Measurements from ENCODE around the gene ICA1.
"Not testable (repeated sequence)": the region's sequence is repeated elsewhere in the genome, so short reads cannot be mapped to it uniquely, and the experiment has no call there.

The ICA1 gene

DNA sequence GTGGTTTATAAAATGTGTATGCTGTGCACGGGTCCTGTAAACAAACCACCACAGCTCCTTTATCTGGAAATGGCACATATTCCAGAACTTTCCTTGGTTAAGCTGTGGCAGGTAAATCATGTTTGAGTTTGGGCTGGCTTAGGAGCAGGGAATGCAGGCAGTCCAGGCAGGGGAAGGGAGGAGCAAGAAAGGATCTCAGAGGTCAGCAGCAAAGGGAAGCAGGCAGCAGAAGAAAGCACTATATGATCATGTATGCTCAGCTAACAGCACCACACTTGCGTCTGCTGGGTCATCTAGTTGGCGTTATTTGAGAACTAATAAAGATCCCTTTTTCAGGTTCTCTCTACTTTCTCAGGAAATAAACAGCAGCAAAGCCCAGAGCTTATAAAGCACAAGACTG, 7.8 kb downstream of the ICA1 start:
- no peak for DNase-seq (ENCODE audit: low read depth)
- TF ChIP-seq, protein P1, sequence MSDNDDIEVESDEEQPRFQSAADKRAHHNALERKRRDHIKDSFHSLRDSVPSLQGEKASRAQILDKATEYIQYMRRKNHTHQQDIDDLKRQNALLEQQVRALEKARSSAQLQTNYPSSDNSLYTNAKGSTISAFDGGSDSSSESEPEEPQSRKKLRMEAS (IDR thresholded peaks at IDR 0.05; ENCODE audit: low read depth, low read length), result no peak
- TF ChIP-seq MYC (IDR thresholded peaks at IDR 0.05; ENCODE audit: low read depth, low read length), result no peak
- TF ChIP-seq, protein P2, sequence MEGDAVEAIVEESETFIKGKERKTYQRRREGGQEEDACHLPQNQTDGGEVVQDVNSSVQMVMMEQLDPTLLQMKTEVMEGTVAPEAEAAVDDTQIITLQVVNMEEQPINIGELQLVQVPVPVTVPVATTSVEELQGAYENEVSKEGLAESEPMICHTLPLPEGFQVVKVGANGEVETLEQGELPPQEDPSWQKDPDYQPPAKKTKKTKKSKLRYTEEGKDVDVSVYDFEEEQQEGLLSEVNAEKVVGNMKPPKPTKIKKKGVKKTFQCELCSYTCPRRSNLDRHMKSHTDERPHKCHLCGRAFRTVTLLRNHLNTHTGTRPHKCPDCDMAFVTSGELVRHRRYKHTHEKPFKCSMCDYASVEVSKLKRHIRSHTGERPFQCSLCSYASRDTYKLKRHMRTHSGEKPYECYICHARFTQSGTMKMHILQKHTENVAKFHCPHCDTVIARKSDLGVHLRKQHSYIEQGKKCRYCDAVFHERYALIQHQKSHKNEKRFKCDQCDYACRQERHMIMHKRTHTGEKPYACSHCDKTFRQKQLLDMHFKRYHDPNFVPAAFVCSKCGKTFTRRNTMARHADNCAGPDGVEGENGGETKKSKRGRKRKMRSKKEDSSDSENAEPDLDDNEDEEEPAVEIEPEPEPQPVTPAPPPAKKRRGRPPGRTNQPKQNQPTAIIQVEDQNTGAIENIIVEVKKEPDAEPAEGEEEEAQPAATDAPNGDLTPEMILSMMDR (IDR thresholded peaks at IDR 0.05; ENCODE audit: low read depth, low read length), result no peak
- no peak for TF ChIP-seq POLR2A (IDR thresholded peaks at IDR 0.05; ENCODE audit: extremely low read depth, insufficient read length)

DNA sequence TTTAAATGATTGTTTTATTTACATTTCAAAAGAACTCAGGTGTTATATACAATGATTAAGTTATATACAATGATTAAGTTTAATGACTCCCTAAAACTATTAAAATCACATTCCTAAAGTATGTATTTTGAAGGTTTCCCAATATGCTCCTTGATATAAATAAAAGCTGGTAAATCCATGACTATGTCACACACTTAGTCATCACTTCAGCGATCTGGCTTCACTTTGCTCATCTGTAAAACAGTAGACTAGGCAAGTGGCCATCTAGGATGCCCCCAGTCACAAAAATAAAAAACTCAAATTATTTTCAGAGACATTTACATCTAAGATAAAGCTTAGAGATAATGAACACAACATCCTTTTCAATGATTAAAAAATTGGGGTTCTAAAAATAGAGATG, 10.8 kb downstream of the ICA1 start:
- TF ChIP-seq MYC (IDR thresholded peaks at IDR 0.05; ENCODE audit: low read depth, low read length), result no peak
- TF ChIP-seq, protein P1 (IDR thresholded peaks at IDR 0.05; ENCODE audit: low read depth, low read length), result no peak
- TF ChIP-seq, protein P2 (IDR thresholded peaks at IDR 0.05; ENCODE audit: low read depth, low read length), result no peak
- TF ChIP-seq POLR2A (IDR thresholded peaks at IDR 0.05; ENCODE audit: extremely low read depth, insufficient read length), result no peak
- no peak overlapping the region for H3K4me3 ChIP-seq (ENCODE audit: low read depth, low read length)
- DNase-seq (ENCODE audit: low read depth), result no peak

More for the DNA sequence above, 7.8 kb downstream of the ICA1 start:
- no peak overlapping the region for H3K4me3 ChIP-seq (ENCODE audit: low read depth, low read length)

DNA sequence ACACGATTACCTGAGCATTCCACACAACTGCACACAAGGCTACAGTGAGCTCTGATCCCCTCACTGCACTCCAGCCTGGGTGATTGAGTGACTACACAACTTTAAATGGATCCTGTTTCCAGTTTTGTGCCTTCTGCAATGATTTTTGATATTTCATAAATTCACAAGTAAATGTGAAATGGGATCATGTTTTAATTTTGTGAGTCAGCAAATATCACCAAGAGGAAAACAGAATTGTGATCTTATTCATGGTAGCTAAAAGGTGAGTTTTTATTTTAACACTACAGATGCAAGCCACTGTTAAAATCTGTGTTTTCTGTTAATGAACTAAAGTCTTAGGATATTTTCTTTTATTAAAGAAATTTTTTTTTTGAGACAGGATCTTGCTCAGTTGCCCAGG, 11.4 kb downstream of the ICA1 start:
- TF ChIP-seq, protein P1 (IDR thresholded peaks at IDR 0.05; ENCODE audit: low read depth, low read length), result no peak
- TF ChIP-seq, protein P2 (IDR thresholded peaks at IDR 0.05; ENCODE audit: low read depth, low read length), result no peak
- TF ChIP-seq MYC (IDR thresholded peaks at IDR 0.05; ENCODE audit: low read depth, low read length) (no peak), POLR2A (IDR thresholded peaks at IDR 0.05; ENCODE audit: extremely low read depth, insufficient read length) (no peak)

DNA sequence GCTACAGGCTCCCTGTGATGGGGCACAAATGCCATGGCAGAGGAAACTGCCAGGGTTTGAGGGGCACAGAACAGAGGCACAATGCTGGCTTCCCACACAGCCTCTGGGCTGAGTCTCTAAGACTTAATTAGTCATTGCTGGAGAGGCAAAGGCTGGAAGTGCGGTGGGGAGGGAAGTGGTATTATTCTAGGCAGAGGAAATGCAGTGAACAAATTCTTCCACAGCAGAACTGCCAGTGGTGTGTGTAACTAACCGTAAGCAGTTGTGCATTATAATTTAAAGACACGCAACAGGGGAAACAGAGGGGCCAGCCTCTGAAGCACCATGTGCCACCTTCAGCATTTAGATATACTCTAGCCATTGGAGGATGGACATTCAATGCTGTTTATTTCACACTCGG, 12.8 kb downstream of the ICA1 start:
- TF ChIP-seq POLR2A (IDR thresholded peaks at IDR 0.05; ENCODE audit: extremely low read depth, insufficient read length), result no peak
- TF ChIP-seq, protein P1 (IDR thresholded peaks at IDR 0.05; ENCODE audit: low read depth, low read length), result no peak
- no peak for TF ChIP-seq MYC (IDR thresholded peaks at IDR 0.05; ENCODE audit: low read depth, low read length)
- TF ChIP-seq, protein P2 (IDR thresholded peaks at IDR 0.05; ENCODE audit: low read depth, low read length), result no peak

More for the DNA sequence above, 11.4 kb downstream of the ICA1 start:
- DNase-seq (ENCODE audit: low read depth), result no peak
- no peak overlapping the region for H3K4me3 ChIP-seq (ENCODE audit: low read depth, low read length)

DNA sequence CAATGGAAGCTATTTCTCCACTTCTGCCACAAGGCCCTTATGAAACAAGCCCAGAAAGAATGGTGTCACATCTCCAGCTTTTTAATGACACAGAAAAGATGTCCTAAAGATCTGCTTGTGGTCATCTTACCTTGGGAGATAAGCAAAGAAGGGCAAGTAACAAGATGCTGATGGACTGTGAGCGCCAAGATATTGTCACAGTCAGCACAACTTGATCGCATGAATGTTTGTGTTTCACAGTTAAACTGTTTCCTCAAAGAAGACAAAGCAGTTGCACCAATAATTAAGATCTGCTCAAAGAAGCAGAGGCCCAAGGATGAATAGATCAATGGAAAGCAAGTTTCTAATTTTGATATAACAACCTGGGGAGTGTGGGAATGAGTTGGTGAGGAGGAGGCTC, 15.9 kb downstream of the ICA1 start:
- TF ChIP-seq, protein P1 (IDR thresholded peaks at IDR 0.05; ENCODE audit: low read depth, low read length), result no peak
- TF ChIP-seq, protein P2 (IDR thresholded peaks at IDR 0.05; ENCODE audit: low read depth, low read length), result no peak
- TF ChIP-seq POLR2A (IDR thresholded peaks at IDR 0.05; ENCODE audit: extremely low read depth, insufficient read length), result no peak
- no peak for TF ChIP-seq MYC (IDR thresholded peaks at IDR 0.05; ENCODE audit: low read depth, low read length)
- DNase-seq (ENCODE audit: low read depth), result no peak
- no peak overlapping the region for H3K4me3 ChIP-seq (ENCODE audit: low read depth, low read length)

More for the DNA sequence above, 12.8 kb downstream of the ICA1 start:
- no peak for DNase-seq (ENCODE audit: low read depth)
- no peak overlapping the region for H3K4me3 ChIP-seq (ENCODE audit: low read depth, low read length)

DNA sequence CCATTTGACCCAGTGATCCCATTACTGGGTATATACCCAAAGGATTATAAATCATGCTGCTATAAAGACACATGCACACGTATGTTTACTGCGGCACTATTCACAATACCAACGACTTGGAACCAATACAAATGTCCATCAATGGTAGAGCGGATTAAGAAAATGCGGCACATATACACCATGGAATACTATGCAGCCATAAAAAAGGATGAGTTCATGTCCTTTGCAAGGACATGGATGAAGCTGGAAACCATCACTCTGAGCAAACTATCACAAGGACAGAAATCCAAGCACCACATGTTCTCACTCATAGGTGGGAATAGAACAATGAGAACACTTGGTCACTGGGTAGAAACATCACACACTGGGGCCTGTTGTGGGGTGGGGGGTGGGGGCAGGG, 16.9 kb downstream of the ICA1 start:
- not testable (repeated sequence) for H3K4me3 ChIP-seq (ENCODE audit: low read depth, low read length); DNase-seq (ENCODE audit: low read depth)

DNA sequence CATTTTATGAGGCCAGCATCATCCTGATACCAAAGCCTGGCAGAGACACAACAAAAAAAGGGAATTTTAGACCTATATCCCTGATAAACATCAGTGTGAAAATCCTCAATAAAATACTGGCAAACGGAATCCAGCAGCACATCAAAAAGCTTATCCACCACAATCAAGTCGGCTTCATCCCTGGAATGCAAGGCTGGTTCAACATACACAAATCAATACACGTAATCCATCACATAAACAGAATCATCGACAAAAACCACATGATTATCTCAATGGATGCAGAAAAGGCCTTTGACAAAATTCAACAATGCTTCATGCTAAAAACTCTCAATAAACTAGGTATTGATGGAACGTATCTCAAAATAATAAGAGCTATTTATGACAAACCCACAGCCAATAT, 18.9 kb downstream of the ICA1 start:
- H3K4me3 ChIP-seq (ENCODE audit: low read depth, low read length); DNase-seq (ENCODE audit: low read depth): not testable (repeated sequence)

DNA sequence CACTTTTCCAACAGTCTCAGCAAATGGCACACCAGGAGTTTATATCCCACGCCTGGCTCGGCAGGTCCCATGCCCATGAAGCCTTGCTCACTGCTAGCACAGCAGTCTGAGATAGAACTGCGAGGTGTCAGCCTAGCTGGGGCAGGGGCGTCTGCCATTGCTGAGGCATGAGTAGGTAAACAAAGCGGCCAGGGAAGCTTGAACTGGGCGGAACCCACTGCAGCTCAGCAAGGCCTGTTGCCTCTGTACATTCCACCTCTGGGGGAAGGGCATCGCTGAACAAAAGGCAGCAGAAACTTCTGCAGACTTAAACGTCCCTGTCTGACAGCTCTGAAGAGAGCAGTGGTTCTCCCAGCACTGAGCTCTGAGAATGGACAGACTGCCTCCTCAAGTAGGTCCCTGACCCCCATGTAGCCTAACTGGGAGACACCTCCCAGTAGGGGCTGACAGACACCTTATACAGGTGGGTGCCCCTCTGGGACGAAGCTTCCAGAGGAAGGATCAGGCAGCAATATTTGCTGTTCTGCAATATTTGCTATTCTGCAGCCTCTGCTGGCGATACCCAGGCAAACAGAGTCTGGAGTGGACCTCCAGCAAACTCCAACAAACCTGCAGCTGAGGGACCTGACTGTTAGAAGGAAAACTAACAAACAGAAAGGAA, 22.1 kb downstream of the ICA1 start:
- DNase-seq (ENCODE audit: low read depth); H3K4me3 ChIP-seq (ENCODE audit: low read depth, low read length): not testable (repeated sequence)

Measured in NB4 (cell line).